ENCODE data around the gene GOLGA3. TPM values are rescaled to one million over a fixed set of nuclear protein-coding genes. Genes with fewer than 3 reads are reported as not detected.
A peak's percentile ranks its signal among the peaks of the same experiment; 100 is the strongest.

The GOLGA3 gene
- total and polyA plus RNA-seq, 3 donors from 2014 or later = 30.4 to 95.2 (median 72.3) TPM

DNA sequence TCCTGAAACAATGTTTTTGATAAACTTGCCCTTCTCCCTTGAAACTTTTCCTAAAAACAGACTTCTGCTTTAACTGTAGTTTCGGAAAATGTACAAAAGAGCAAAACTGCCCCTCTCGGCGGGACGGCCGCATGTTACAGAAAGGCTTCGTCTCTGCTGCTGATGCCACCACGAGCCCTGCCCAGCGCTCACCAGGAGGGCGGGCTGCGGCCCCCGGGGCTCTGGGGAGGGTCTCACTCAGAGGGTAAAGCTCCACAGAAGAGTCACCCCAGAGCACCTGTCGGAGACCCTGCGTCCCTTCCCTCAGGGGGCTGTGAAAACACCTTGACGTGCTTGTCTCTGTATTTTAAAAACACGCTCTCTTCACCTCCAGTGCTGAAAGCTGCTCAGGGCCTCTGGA, 12.5 kb upstream of the GOLGA3 start:
- Histone ChIP-seq H3K27me3 (no peaks in the 10 kb centered on the region), H3K4me1 (peaks cover 14% of the 10 kb centered on the region), H3K27ac (no peak overlapping the region), H3K4me3 (no peak overlapping the region), H3K9me3 (no peaks in the 10 kb centered on the region), H3K36me3 (ENCODE audit: low read depth, missing control alignments) (no peaks in the 10 kb centered on the region)
- WGBS, 2 donors = 89 to 95% methylated on average over 14 to 15 of the region's 15 CpGs
- TF ChIP-seq POLR2A (IDR thresholded peaks at IDR 0.05) = no peak
- TF ChIP-seq, protein P1, sequence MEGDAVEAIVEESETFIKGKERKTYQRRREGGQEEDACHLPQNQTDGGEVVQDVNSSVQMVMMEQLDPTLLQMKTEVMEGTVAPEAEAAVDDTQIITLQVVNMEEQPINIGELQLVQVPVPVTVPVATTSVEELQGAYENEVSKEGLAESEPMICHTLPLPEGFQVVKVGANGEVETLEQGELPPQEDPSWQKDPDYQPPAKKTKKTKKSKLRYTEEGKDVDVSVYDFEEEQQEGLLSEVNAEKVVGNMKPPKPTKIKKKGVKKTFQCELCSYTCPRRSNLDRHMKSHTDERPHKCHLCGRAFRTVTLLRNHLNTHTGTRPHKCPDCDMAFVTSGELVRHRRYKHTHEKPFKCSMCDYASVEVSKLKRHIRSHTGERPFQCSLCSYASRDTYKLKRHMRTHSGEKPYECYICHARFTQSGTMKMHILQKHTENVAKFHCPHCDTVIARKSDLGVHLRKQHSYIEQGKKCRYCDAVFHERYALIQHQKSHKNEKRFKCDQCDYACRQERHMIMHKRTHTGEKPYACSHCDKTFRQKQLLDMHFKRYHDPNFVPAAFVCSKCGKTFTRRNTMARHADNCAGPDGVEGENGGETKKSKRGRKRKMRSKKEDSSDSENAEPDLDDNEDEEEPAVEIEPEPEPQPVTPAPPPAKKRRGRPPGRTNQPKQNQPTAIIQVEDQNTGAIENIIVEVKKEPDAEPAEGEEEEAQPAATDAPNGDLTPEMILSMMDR (IDR thresholded peaks at IDR 0.05) = no peak
- intact Hi-C loops (cut with DNase I; ENCODE audit: low total_unique reads) = no loop called here
- DNase-seq = no peak

DNA sequence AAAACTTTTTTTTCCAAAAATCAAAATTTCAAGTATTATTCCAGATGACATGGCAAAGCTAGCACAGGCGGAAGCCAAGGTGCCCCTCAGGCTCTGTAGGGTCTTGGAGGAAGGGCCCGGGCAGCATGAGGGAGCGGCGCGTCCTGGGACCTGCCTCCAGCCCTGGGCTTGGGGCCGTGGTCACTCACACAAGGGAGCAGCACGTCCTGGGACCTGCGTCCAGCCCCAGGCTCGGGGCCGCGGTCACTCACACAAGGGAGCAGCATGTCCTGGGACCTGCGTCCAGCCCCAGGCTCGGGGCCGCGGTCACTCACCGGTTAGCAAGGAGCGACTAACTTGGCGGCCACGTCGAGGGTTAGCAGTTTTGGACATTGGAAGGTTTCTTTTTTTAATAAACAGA, 11.9 kb upstream of the GOLGA3 start:
- Histone ChIP-seq H3K27ac (no peak overlapping the region), H3K9me3 (no peaks in the 10 kb centered on the region), H3K36me3 (ENCODE audit: low read depth, missing control alignments) (no peaks in the 10 kb centered on the region), H3K4me1 (peaks cover 14% of the 10 kb centered on the region), H3K27me3 (no peaks in the 10 kb centered on the region), H3K4me3 (no peak overlapping the region)
- intact Hi-C loops (cut with DNase I; ENCODE audit: low total_unique reads) = no loop called here
- TF ChIP-seq, protein P1 (IDR thresholded peaks at IDR 0.05) = no peak
- no peak for TF ChIP-seq POLR2A (IDR thresholded peaks at IDR 0.05)
- 91 to 93% methylated on average over 20 of the region's 20 CpGs for WGBS, 2 donors
- DNase-seq = no peak

GRCh38 chr12:132839558-132840235, 11.0 kb upstream of the GOLGA3 start:
- H3K27me3 ChIP-seq = no peaks in the 10 kb centered on the region
- DNase-seq = no peak
- no peaks in the 10 kb centered on the region for H3K9me3 ChIP-seq
- 85 to 86% methylated on average over 14 of the region's 14 CpGs for WGBS, 2 donors
- no peak overlapping the region for H3K27ac ChIP-seq
- no peak overlapping the region for H3K4me3 ChIP-seq
- intact Hi-C loops (cut with DNase I; ENCODE audit: low total_unique reads) = no loop called here
- H3K4me1 ChIP-seq = peaks cover 14% of the 10 kb centered on the region
- H3K36me3 ChIP-seq (ENCODE audit: low read depth, missing control alignments) = no peaks in the 10 kb centered on the region
- no peak for TF ChIP-seq POLR2A (IDR thresholded peaks at IDR 0.05)
- TF ChIP-seq, protein P1 (IDR thresholded peaks at IDR 0.05) = no peak

DNA sequence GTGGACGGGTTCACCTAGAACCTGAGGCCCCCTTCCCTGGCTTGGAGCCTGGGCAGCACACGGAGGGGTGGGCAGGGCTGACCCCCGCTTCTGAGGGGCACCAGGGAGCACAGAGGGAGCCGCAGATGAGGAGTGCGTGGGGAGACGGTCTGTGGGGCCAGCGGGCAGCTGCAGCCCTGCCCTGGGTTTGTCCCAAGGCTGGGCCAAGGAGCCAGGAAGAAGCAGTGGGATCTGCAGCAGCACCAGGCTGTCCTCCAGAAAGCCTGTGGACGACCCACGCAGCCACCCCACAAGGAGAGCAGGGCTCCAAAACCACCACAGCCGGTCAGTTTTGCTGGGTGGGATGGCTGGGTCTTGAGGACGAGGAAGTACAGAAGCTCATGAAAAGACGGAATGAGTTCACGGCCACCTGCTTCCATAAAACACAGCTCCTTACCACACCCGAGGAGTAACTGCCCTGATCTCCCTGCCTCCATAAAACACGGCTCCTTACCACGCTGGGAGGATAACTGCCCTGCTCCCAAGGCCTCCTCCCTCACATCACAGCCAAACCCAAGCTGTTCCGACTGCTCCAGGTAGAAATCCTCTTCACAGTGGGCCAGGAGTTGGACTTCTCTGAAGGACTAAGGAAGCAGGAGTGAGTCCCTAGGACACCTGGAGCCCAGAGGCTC, 9.9 kb upstream of the GOLGA3 start:
- Histone ChIP-seq H3K27me3 (no peaks in the 10 kb centered on the region), H3K4me3 (no peak overlapping the region), H3K4me1 (peaks cover 14% of the 10 kb centered on the region), H3K36me3 (ENCODE audit: low read depth, missing control alignments) (no peaks in the 10 kb centered on the region), H3K9me3 (no peaks in the 10 kb centered on the region), H3K27ac (peak overlapping the region in 1 of 2 donors; percentile 1)
- intact Hi-C loops (cut with DNase I; ENCODE audit: low total_unique reads) = no loop called here
- DNase-seq = no peak
- 54 to 67% methylated on average over 12 to 15 of the region's 17 CpGs for WGBS, 2 donors
- TF ChIP-seq, protein P1 (IDR thresholded peaks at IDR 0.05) = no peak
- TF ChIP-seq POLR2A (IDR thresholded peaks at IDR 0.05) = no peak
